ENCODE results near the gene ARHGAP42. TPM values are rescaled to one million over a fixed set of nuclear protein-coding genes. Genes with fewer than 3 reads are reported as not detected.

Gene ARHGAP42
- total RNA-seq, 3 donors from 2014 or later: 14.6 to 26.7 (median 26.2) TPM

DNA sequence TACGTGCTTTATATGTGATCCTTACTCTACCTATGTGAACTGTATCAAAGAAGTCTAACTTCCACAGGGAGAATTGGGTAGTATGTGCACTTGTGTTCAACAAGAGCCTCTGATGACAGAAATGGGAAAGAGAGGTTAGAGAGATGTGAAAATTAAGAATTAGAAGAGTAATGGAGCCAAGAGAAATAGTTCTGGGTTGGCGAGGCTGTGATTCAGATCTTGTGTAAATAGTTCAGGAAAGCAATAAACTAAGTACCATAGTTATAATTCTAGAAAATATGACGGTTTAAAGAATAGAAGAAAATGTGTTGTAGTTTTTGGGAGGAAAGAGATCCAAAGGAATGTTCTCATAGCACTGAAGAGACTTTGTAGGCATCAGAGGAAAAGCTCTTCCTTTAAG lies 112.4 kb downstream of the ARHGAP42 start:
- intact Hi-C loops (cut with DNase I; ENCODE audit: low total_unique reads): no loop called here
- H3K36me3 ChIP-seq: no peaks in the 10 kb centered on the region
- no peaks in the 10 kb centered on the region for H3K4me1 ChIP-seq
- TF ChIP-seq POLR2A (IDR thresholded peaks at IDR 0.05) (no peak), POLR2AphosphoS5 (IDR thresholded peaks at IDR 0.05) (no peak)
- TF ChIP-seq, protein P1, sequence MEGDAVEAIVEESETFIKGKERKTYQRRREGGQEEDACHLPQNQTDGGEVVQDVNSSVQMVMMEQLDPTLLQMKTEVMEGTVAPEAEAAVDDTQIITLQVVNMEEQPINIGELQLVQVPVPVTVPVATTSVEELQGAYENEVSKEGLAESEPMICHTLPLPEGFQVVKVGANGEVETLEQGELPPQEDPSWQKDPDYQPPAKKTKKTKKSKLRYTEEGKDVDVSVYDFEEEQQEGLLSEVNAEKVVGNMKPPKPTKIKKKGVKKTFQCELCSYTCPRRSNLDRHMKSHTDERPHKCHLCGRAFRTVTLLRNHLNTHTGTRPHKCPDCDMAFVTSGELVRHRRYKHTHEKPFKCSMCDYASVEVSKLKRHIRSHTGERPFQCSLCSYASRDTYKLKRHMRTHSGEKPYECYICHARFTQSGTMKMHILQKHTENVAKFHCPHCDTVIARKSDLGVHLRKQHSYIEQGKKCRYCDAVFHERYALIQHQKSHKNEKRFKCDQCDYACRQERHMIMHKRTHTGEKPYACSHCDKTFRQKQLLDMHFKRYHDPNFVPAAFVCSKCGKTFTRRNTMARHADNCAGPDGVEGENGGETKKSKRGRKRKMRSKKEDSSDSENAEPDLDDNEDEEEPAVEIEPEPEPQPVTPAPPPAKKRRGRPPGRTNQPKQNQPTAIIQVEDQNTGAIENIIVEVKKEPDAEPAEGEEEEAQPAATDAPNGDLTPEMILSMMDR (IDR thresholded peaks at IDR 0.05): no peak
- H3K27ac ChIP-seq: no peak overlapping the region
- H3K9me3 ChIP-seq: no peaks in the 10 kb centered on the region
- no peak overlapping the region for H3K4me3 ChIP-seq
- H3K27me3 ChIP-seq: no peaks in the 10 kb centered on the region
- DNase-seq (ENCODE audit: low spot score in 2 of 2): no peak

- DNase-seq (ENCODE audit: low spot score in 2 of 2): no peak
- Histone ChIP-seq H3K27ac (no peak overlapping the region), H3K4me1 (no peaks in the 10 kb centered on the region), H3K9me3 (no peaks in the 10 kb centered on the region), H3K27me3 (no peaks in the 10 kb centered on the region), H3K36me3 (no peaks in the 10 kb centered on the region), H3K4me3 (no peak overlapping the region)
- TF ChIP-seq POLR2A (IDR thresholded peaks at IDR 0.05): no peak
- TF ChIP-seq POLR2AphosphoS5 (IDR thresholded peaks at IDR 0.05): no peak
- TF ChIP-seq, protein P1 (IDR thresholded peaks at IDR 0.05): no peak
- intact Hi-C loops (cut with DNase I; ENCODE audit: low total_unique reads): no loop called here
These were observed 113.1 kb downstream of the ARHGAP42 start for GRCh38 chr11:100800202-100800601.

DNA sequence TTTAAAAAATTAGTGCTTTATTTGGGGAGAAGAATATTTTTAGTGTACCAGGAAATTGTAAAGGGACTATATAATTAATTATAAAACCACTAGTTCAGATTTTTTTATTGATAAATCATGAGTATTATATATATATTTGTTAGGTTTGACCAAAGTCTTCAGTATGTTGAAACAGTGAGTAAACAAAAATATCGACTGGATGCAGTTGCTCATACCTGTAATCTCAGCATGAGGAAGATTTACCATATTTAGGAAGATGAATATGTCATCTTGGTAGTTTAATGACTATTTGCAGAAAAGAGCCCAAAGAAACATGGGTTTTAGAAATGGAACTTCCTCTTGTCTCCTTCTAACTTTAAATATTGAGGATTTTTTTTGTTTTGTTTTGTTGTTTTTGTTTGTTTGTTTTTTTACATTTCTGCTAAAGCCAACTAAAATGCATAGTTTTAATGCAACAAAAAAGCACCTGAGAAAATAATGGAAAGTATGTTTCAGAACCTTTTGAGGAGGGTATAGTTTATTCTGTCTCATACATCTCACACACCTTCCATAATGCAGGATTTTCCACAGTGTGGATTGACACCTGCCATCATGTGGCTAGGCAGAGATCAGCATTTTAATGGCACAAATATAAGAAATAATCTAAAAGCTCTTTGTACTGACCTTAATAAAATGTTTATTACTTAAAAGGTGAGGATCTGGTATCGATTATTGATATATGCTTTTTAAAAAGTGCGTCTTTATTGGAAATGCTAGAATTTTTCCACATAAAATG lies 114.3 kb downstream of the ARHGAP42 start:
- intact Hi-C loops (cut with DNase I; ENCODE audit: low total_unique reads): no loop called here

DNA sequence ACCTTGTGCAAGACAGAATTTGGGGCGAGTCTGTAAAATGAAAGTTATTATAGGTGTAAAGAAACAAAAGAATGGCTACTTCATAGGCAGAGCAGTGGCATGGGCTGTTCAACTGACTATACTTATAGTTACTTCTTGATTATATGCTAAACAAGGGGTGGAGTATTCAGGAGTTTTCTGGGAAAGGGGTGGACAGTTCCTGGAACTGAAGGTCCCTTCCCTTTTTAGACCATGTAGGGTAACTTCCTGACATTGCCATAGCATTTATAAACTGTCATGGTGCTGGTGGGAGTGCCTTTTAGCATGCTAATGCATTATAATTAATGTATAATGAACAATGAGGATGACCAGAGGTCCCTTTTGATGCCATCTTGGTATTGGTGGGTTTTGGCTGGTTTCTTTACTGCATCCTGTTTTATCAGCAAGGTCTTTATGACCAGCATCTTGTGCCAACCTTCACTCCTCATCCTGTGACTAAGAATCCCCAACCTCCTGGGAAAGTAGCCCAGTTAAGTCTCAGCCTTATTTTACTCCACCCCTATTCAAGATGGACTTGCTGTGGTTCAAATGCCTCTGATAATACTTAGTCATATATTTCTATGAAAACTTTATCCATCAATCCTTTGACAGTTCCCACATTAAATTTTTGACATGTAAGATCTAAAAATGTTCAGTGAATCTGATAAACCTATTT lies 118.6 kb downstream of the ARHGAP42 start:
- H3K4me3 ChIP-seq: no peak overlapping the region
- no peaks in the 10 kb centered on the region for H3K4me1 ChIP-seq
- TF ChIP-seq, protein P1 (IDR thresholded peaks at IDR 0.05): no peak
- TF ChIP-seq POLR2AphosphoS5 (IDR thresholded peaks at IDR 0.05) (no peak), POLR2A (IDR thresholded peaks at IDR 0.05) (no peak)
- no peaks in the 10 kb centered on the region for H3K27me3 ChIP-seq
- no peaks in the 10 kb centered on the region for H3K9me3 ChIP-seq
- DNase-seq (ENCODE audit: low spot score in 2 of 2): no peak
- H3K36me3 ChIP-seq: no peaks in the 10 kb centered on the region
- H3K27ac ChIP-seq: no peak overlapping the region
- intact Hi-C loops (cut with DNase I; ENCODE audit: low total_unique reads): no loop called here

More for the DNA sequence above, 114.3 kb downstream of the ARHGAP42 start:
- H3K4me3 ChIP-seq: no peak overlapping the region
- DNase-seq (ENCODE audit: low spot score in 2 of 2): no peak
- H3K36me3 ChIP-seq: no peaks in the 10 kb centered on the region
- H3K9me3 ChIP-seq: no peaks in the 10 kb centered on the region
- no peaks in the 10 kb centered on the region for H3K27me3 ChIP-seq
- TF ChIP-seq POLR2AphosphoS5 (IDR thresholded peaks at IDR 0.05) (no peak), POLR2A (IDR thresholded peaks at IDR 0.05) (no peak)
- TF ChIP-seq, protein P1 (IDR thresholded peaks at IDR 0.05): no peak
- H3K27ac ChIP-seq: no peak overlapping the region
- no peaks in the 10 kb centered on the region for H3K4me1 ChIP-seq

DNA sequence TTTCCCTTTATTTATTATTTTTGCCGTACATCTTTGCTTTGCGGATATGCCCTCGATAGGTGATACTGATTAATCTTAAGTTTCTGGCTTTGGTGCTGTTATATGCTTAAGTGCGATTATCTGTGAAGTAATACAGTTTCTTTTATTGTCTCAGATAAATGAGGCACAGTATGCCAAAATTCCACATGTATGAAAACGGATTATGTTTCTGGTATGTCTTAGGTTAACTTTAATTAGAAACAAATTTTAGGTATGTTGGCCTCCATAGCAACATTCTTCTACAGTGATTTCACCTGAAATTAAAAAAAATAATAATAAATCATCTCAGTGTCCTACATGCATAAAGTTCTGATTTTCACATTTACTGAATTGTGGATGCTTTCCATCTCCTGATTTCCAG lies 119.2 kb downstream of the ARHGAP42 start:
- Histone ChIP-seq H3K4me1 (no peaks in the 10 kb centered on the region), H3K4me3 (no peak overlapping the region), H3K9me3 (no peaks in the 10 kb centered on the region), H3K27ac (no peak overlapping the region), H3K36me3 (no peaks in the 10 kb centered on the region), H3K27me3 (no peaks in the 10 kb centered on the region)
- intact Hi-C loops (cut with DNase I; ENCODE audit: low total_unique reads): no loop called here
- TF ChIP-seq, protein P1 (IDR thresholded peaks at IDR 0.05): no peak
- TF ChIP-seq POLR2AphosphoS5 (IDR thresholded peaks at IDR 0.05): no peak
- TF ChIP-seq POLR2A (IDR thresholded peaks at IDR 0.05): no peak
- no peak for DNase-seq (ENCODE audit: low spot score in 2 of 2)
